Activated CD8-positive, alpha-beta memory T cell treated with anti-CD3 and anti-CD28 coated beads for 24 hours (primary cell): ENCODE results near the gene ITGA1.
"Not testable (repeated sequence)": the region's sequence is repeated elsewhere in the genome, so short reads cannot be mapped to it uniquely, and the experiment has no call there.

Experiments
- DNase-seq: peaks from one replicate; pipeline ENCODE4 v3.0.0-alpha.2; 2020

The ITGA1 gene

GRCh38 chr5:52906845-52907244 is 119.1 kb downstream of the ITGA1 start:
- DNase-seq = no peak

DNA sequence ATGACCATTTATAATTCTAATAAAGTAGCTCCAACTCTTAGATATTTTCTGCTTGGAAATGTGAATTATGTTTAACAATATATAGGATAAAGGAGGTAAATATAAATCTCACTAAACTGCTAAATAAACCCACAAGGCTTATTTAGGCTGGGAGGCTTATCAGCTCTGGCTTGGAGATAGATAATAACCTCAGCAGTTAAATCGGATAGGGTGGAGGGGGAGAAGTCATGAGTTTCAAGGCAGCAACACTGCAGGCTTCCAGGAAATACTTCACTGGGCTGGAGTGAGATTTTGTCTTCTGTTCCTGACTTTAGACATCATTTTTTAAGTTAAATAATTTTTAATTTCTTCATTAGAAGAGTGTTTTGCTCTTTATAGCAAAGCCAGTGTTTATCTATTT is 121.5 kb downstream of the ITGA1 start:
- DNase-seq = no peak

DNA sequence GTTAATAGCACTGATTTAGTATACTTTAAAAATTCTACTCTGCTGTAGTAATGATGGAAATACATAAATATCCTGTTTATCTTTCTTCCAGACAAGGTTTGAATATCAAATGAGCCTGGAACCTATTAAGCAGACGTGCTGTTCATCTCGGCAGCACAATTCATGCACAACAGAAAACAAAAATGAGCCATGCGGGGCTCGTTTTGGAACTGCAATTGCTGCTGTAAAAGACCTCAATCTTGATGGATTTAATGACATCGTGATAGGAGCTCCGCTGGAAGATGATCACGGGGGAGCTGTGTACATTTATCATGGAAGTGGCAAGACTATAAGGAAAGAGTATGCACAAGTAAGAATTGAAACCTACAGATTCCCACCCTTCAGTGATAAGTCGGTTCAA is 122.4 kb downstream of the ITGA1 start:
- DNase-seq = no peak

DNA sequence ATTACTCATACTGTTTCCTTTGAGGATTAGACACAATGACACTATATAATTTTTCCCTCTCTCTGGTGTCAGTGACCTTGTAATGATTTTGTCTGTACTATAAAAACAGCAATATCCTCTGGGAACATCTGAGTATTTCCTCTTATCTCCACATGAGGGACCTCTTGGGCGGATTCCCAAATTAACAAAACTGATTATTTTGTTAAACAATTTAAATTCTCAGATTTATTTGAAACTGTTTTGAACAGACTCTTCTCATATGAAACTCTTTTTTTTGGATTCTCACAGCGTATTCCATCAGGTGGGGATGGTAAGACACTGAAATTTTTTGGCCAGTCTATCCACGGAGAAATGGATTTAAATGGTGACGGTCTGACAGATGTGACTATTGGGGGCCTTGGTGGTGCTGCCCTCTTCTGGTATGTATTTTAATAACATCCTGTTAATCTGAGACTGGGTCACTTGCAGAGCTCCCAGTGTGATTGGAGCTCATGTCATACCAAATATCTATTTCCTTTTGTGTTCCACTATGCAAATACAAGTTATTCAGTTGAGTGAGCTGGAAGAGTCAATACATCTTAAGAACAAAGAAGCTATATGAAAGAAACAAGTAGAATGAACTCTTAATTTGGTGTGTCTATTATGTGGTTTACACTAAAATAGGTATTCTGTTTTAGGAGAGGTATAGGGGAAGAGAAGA is 127.6 kb downstream of the ITGA1 start:
- no peak for DNase-seq

GRCh38 chr5:52920929-52921328 is 133.2 kb downstream of the ITGA1 start:
- no peak for DNase-seq

- no peak for DNase-seq
Measured at GRCh38 chr5:52922384-52922783, 134.7 kb downstream of the ITGA1 start.

- no peak for DNase-seq
Measured at GRCh38 chr5:52924456-52924855, 136.7 kb downstream of the ITGA1 start.

- DNase-seq = no peak
Measured at GRCh38 chr5:52925001-52925400, 137.3 kb downstream of the ITGA1 start.

DNA sequence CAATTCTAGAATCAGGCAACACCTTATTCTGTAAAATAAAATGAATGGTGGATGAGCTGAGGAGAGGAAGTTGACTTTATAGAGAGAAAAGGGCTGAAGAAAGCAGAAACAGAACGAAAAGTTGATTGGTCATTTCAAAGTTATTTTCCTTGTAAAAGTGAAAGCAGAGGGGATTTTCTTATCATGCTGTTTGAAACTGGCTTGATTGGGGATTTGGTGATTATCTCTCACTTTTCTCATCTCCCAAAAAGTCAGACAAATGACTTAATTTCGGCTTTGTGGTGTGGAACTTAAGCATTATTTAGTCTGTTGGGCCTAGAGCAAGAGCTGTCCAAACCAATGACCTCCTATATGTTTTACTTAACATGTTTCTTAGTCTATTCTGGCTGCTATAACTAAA is 141.0 kb downstream of the ITGA1 start:
- no peak for DNase-seq

DNA sequence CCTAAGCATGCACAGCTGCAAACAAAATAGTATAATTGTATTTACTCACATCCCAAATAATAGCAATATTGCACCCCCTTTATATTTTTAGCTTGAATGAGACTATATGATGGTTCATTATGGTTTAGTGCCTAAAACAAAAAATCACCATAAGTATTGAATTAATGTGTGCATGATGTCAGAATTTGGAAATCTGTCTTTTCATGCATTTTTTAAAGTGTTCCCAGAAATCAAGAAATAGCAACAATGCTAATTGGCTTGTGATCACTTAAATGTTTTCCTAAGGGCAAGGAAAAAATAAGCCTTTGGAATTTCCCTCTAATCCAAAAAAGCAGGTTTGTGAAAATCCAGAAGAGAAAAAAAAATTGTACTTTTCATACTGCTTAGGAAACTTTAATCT is 150.5 kb downstream of the ITGA1 start:
- DNase-seq = no peak

GRCh38 chr5:52943285-52943684 is 155.6 kb downstream of the ITGA1 start:
- DNase-seq = no peak

DNA sequence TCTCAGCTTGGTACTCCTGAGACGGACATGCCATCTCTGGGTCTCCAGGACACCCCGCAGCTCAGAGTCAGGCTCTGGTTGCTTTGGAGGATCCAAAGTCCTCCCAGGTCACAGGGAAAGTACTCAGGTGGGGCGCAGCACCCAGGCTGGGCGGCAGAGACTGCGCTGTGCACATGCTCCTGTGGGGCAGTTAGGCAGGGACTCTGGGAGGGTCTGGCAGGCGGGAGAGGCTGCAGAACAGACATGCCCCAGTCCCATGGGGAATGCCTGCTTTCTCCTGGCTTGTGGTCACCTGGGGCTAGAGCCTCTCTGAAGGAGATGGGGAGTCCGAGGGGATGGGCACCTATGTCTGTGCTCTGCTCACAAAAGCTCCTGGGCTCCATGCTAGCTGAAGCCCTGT is 156.1 kb downstream of the ITGA1 start:
- no peak for DNase-seq

DNA sequence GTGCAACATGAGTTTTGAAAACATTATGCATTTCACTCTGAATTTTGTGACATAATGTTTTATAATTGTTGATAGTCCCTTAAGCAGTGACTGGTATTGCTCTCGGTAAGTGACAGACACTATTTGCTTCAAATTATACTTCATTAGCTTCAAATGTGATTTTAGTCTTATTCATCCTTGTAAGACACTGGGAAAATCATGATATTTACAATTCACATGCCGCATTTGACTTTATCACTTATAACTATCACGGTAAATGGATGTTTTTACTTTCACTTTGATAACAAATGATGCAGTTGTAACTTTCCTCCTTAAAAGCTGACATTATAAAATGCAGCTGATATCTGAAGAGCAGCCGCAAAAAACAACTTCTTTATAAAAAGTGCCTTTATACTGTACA is 157.3 kb downstream of the ITGA1 start:
- no peak for DNase-seq

- DNase-seq = no peak
Measured at GRCh38 chr5:52947208-52947607, 159.5 kb downstream of the ITGA1 start.

GRCh38 chr5:52947851-52948250 is 160.1 kb downstream of the ITGA1 start:
- DNase-seq = no peak

- DNase-seq = peak; percentile 64
Measured at GRCh38 chr5:52948418-52949076, 160.8 kb downstream of the ITGA1 start.

DNA sequence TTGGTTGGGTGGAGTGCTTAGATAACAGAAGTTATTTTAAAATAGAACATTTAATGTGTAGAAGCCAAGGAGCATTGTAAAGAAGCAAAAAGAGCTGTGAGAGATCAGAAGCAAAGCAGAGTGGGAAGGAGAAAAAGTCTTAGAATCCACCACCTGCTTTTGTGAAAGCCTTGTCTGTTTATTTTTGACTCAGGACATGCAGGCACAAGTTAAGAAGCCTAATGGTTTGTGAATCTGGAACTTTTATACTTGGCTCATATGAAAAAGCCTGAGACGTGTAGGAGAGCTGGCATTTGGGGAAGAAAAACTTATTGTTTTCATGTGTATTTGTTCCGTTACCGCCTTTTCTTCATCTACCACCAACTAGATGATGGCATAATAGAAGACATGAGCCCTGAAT is 163.0 kb downstream of the ITGA1 start:
- DNase-seq = no peak

GRCh38 chr5:52952483-52952882 is 164.8 kb downstream of the ITGA1 start:
- DNase-seq = no peak

GRCh38 chr5:52956014-52956413 is 168.3 kb downstream of the ITGA1 start:
- DNase-seq = no peak

DNA sequence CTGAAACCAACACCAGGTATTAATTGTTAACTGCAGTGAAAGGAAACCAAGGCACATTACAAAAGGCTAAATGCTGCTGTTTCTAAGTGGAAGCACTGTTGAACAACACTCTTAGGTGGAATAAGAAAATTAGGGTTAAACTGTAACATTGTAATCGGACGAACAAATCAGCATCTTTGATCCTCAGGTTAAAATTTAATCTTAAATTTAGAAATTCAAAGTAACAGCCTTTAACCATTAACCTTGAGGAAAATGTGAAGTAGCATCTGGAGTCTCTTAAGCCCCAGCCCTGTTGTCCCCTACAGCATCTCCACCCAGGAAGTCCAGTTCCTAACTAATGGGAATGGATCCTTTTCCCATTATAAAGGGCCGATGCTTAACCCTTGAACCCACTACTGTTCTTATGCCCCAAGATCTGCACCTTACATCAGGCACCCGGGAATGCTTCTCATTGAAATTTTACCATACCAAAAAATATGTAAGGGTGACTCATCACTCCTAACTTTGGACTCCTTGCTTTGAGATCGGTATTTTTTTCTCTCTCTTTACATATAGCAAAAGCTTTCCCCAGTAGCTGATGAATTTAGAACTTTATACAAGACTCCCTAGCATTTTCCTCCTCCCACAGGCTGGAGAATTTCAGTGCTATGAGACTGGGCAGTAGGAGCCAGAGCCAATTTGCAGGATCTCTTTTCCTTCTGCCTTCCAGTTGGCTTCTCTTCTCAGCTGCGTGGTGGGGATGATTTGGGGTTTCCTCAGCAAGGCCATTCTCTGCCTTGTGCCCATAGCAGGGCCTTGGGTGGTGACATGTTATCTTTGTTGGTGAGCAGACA is 169.4 kb downstream of the ITGA1 start:
- no peak for DNase-seq

GRCh38 chr5:52961274-52961681 is 173.6 kb downstream of the ITGA1 start:
- DNase-seq = no peak

- DNase-seq = no peak
Measured at GRCh38 chr5:52963636-52964035, 175.9 kb downstream of the ITGA1 start.

- DNase-seq = no peak
Measured at GRCh38 chr5:52964138-52964537, 176.4 kb downstream of the ITGA1 start.

- not testable (repeated sequence) for DNase-seq
Measured at GRCh38 chr5:52976157-52976556, 188.4 kb downstream of the ITGA1 start.
